Stomach (tissue), 9 donors: ENCODE measurements around the gene C1QTNF8. TPM values are rescaled to one million over a fixed set of nuclear protein-coding genes. Genes with fewer than 3 reads are reported as not detected.

Experiments used
- DNase-seq, 2 donors: peaks; one replicate each; pipeline versions ENCODE4 v3.0.0 to v3.0.0-alpha.2; 2013 to 2019
- H3K27ac ChIP-seq, 5 donors: fragments of 200-600 bp in 4 of 5; sonication (generic) in 4 of 5; one replicate each; pipeline ENCODE4 v1.5.1; 2013 to 2019; ENCODE audit warnings: mild to moderate bottlenecking in 1 of 5, moderate library complexity in 1 of 5
- H3K27me3 ChIP-seq, 3 donors: fragments of 200-600 bp; sonication (generic); one replicate each; pipeline ENCODE4 v1.5.1; 2017 to 2019; ENCODE audit warnings: mixed run types in 1 of 3
- H3K36me3 ChIP-seq, 4 donors: fragments of 200-600 bp; sonication (generic); 1 replicate in 3 of 4; 2 replicates in 1 of 4; pipeline ENCODE4 v1.5.1; 2016 to 2019
- H3K4me1 ChIP-seq, 4 donors: fragments of 200-600 bp; sonication (generic); one replicate each; pipeline ENCODE4 v1.5.1; 2016 to 2019
- H3K4me3 ChIP-seq, 4 donors: fragments of 200-600 bp; sonication (generic) in 3 of 4; one replicate each; pipeline ENCODE4 v1.5.1; 2016 to 2019; ENCODE audit warnings: mild to moderate bottlenecking in 1 of 4
- H3K9me3 ChIP-seq, 4 donors: fragments of 200-600 bp; sonication (generic); one replicate each; pipeline ENCODE4 v1.5.1; 2016 to 2019
- EP300 ChIP-seq: sonication (generic); formaldehyde crosslinking; IDR thresholded peaks from one replicate; pipeline ENCODE4 v1.6.1; 2017; ENCODE audit warnings: antibody characterized with exemption
- POLR2A ChIP-seq, 4 donors: fragments of 450-650 bp; IDR thresholded peaks; one replicate each; pipeline ENCODE4 v1.6.1; 2016; ENCODE audit warnings: antibody characterized with exemption in 4 of 4, control low read depth in 2 of 4, mild to moderate bottlenecking in 1 of 4, moderate library complexity in 1 of 4
- POLR2AphosphoS5 ChIP-seq, 3 donors: sonication (generic); formaldehyde crosslinking; IDR thresholded peaks; one replicate each; pipeline ENCODE4 v1.6.1; 2016; ENCODE audit warnings: antibody characterized with exemption in 3 of 3
- WGBS, 5 donors: extraction: QIAGEN DNeasy Blood & Tissue Kit in 3 of 5; methylation state at CpG; one replicate each; pipeline versions ENCODE4 v1.1.5 to v1.1.7; 2013 to 2018; 5-methylcytosine and 5-hydroxymethylcytosine counted together
- intact Hi-C: fragments of 100-400 bp; cut with DNase I; formaldehyde crosslinking; loops from one replicate; pipeline ENCODE4 v1.15.1; 2023; ENCODE audit warnings: low total_unique reads
- polyA plus RNA-seq, 3 donors: library from polyadenylated mRNA; stranded (reverse); fragments of 200-250 nt; gene quantifications; one replicate each; pipeline ENCODE4 v1.2.3, GENCODE V29; 2013
- total RNA-seq, 5 donors: library from RNA; depleted of rRNA; stranded (reverse); fragments of >200 nt; gene quantifications; one replicate each; pipeline versions ENCODE4 v1.1.0 to v1.2.3, GENCODE V29; 2014 to 2016
- TF ChIP-seq, protein P1 (sequence below), 7 experiments: fragments of 450-650 bp in 4 of 7; fragments of 200-600 bp in 3 of 7; sonication (generic) in 3 of 7; IDR thresholded peaks; one replicate each; pipeline ENCODE4 v1.5.1; 2016 to 2019; ENCODE audit warnings: antibody characterized with exemption in 7 of 7, control low read depth in 2 of 7, mild to moderate bottlenecking in 1 of 7
- donor health status: healthy with polysubstance abuse.
- donor health status: Bipolar disorder and iron deficiency.
- donor health status: healthy.

C1QTNF8 gene
- total and polyA plus RNA-seq, 8 donors = not detected

DNA sequence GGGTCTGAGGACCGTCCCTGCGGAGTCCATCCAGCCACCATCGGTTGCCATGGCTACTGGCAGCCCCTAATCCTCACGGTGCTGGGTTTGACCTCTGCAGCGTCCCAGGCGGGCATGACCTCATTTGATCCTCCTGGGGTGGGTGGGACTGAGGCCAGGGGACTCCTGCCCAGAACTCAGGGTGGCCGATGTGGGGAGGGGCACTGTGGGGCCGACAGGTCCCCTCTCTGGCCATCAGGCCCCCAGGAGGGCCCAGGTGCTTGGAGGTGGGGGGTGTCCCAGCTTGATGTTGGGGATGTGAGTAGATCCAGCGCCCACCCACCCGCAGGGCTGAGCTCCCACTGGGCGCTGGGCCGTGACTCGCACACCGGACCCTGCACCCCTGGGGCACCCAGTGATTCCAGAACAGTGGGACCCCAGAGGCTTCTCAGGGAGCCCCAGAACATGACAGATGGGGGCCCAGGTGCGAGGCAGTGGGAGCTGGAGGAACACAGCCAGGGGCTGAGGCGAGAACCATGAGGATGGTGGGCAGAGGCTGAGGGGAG, 25.1 kb downstream of the C1QTNF8 start:
- H3K27me3 ChIP-seq = peaks cover 40 to 100% (median 95%) of the 10 kb centered on the region in 3 donors
- no peak overlapping the region for H3K27ac ChIP-seq
- H3K9me3 ChIP-seq = no peaks in the 10 kb centered on the region
- TF ChIP-seq POLR2AphosphoS5 (IDR thresholded peaks at IDR 0.05) (no peak), POLR2A (IDR thresholded peaks at IDR 0.05) (no peak), EP300 (no peak)
- TF ChIP-seq, protein P1, sequence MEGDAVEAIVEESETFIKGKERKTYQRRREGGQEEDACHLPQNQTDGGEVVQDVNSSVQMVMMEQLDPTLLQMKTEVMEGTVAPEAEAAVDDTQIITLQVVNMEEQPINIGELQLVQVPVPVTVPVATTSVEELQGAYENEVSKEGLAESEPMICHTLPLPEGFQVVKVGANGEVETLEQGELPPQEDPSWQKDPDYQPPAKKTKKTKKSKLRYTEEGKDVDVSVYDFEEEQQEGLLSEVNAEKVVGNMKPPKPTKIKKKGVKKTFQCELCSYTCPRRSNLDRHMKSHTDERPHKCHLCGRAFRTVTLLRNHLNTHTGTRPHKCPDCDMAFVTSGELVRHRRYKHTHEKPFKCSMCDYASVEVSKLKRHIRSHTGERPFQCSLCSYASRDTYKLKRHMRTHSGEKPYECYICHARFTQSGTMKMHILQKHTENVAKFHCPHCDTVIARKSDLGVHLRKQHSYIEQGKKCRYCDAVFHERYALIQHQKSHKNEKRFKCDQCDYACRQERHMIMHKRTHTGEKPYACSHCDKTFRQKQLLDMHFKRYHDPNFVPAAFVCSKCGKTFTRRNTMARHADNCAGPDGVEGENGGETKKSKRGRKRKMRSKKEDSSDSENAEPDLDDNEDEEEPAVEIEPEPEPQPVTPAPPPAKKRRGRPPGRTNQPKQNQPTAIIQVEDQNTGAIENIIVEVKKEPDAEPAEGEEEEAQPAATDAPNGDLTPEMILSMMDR (IDR thresholded peaks at IDR 0.05) = no peak
- intact Hi-C loops = no loop called here
- no peak overlapping the region for H3K4me3 ChIP-seq
- 17 to 38% (median 33%) methylated on average over 9 to 16 of the region's 16 CpGs for WGBS, 5 donors
- H3K4me1 ChIP-seq = peaks cover 0 to 27% (median 4%) of the 10 kb centered on the region in 4 donors
- DNase-seq = no peak
- no peaks in the 10 kb centered on the region for H3K36me3 ChIP-seq

DNA sequence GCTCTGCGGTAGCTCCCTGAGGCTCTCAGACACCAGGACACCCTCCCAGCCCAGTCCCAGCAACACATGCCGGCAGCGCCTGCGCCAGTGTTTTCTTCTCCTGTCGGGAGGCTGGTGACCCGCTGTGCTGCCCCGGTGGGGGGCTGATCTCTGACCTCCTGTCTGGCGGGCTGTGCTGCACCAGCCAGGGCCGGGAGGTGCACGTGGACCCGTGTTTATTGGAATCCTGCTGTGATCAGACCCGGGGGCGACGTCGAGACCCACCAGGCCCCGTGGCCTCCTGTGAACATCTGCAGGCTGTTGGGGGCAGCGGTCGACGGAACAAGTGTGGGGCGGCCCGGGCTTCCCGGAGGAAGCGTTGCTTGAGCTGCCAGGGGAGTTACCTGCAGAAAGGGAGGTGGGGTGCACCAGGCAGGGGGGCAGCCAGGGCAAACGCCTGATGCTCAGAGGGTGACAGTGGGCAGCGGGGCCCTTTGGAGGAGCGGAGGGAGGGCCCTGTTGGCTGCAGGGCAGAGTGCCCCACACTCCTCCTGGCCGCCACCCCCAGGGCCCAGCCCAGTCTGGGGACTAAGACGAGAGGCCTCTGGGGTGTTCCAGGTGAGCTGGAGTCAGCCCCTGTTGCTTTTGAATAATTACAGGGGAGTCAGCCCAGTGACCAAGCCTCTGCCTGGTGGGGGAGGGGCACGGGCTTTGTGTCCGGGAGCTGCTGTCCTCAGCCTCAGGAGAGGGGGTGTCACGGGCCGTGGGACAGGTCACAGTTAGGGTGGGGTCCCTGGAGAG, 25.8 kb downstream of the C1QTNF8 start:
- H3K9me3 ChIP-seq = no peaks in the 10 kb centered on the region
- WGBS, 5 donors = 22 to 29% (median 23%) methylated on average over 18 to 32 of the region's 32 CpGs
- H3K27ac ChIP-seq = no peak overlapping the region
- peaks cover 38 to 100% (median 98%) of the 10 kb centered on the region in 3 donors for H3K27me3 ChIP-seq
- no peaks in the 10 kb centered on the region for H3K36me3 ChIP-seq
- no peak for DNase-seq
- H3K4me1 ChIP-seq = peaks cover 0 to 27% (median 4%) of the 10 kb centered on the region in 4 donors
- TF ChIP-seq POLR2A (IDR thresholded peaks at IDR 0.05) = no peak
- TF ChIP-seq, protein P1 (IDR thresholded peaks at IDR 0.05) = no peak
- H3K4me3 ChIP-seq = no peak overlapping the region
- intact Hi-C loops = no loop called here

DNA sequence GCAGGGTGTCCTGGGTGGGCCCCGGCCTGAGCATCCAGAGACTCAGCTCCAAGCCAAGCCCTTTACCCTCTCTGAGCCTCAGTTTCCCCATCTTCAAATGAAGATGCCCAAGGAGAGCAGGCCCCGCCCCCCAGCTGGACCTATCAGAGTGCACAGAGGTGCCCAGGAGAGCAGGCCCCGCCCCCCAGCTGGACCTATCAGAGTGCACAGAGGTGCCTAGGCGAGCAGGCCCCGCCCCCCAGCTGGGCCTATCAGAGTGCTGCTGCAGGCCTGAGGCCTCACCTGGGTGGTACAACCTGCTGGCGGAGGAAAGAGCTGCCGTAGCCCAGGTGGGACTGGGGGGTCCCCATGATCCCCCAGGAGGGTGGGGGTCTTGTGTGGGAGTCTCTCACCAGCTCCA, 26.9 kb downstream of the C1QTNF8 start:
- Histone ChIP-seq H3K27ac (no peak overlapping the region), H3K4me1 (peaks cover 0 to 27% (median 4%) of the 10 kb centered on the region in 4 donors), H3K27me3 (peaks cover 35 to 100% (median 98%) of the 10 kb centered on the region in 3 donors), H3K4me3 (no peak overlapping the region), H3K36me3 (no peaks in the 10 kb centered on the region), H3K9me3 (no peaks in the 10 kb centered on the region)
- no peak for TF ChIP-seq POLR2A (IDR thresholded peaks at IDR 0.05)
- TF ChIP-seq, protein P1 (IDR thresholded peaks at IDR 0.05) = no peak
- intact Hi-C loops = no loop called here
- no peak for DNase-seq
- WGBS, 5 donors = 84 to 100% (median 85%) methylated on average over 1 to 7 of the region's 7 CpGs

- intact Hi-C loops = no loop called here
- no peak overlapping the region for H3K4me3 ChIP-seq
- peaks cover 35 to 100% (median 93%) of the 10 kb centered on the region in 3 donors for H3K27me3 ChIP-seq
- no peak for DNase-seq
- WGBS, 5 donors = 63 to 79% (median 76%) methylated on average over 16 to 18 of the region's 18 CpGs
- H3K36me3 ChIP-seq = no peaks in the 10 kb centered on the region
- H3K4me1 ChIP-seq = peaks cover 0 to 27% (median 4%) of the 10 kb centered on the region in 4 donors
- H3K9me3 ChIP-seq = no peaks in the 10 kb centered on the region
- no peak for TF ChIP-seq POLR2AphosphoS5 (IDR thresholded peaks at IDR 0.05)
- TF ChIP-seq POLR2A (IDR thresholded peaks at IDR 0.05) = no peak
- no peak for TF ChIP-seq EP300
- TF ChIP-seq, protein P1 (IDR thresholded peaks at IDR 0.05) = no peak
- H3K27ac ChIP-seq = no peak overlapping the region
Observed at GRCh38 chr16:1068451-1068850, 27.6 kb downstream of the C1QTNF8 start.
